Measurements from ENCODE around the gene SEMG1.

DNA sequence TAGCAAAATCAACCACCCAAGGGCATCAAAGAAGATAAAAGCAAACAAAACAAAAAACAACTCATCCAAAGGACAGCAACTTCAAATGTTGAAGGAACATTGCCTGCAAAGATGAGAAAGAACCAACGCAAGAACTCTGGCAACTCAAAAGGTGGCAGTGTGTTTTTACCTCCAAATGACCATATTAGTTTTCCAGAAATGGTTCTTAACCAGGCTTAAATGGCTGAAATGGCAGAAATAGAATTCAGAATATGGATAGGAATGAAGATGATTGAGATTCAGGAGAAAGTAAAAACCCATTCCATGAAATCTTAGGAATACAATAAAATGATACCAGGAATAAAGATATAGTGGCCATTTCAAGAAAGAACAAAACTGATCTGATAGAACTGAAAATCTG is 41.9 kb upstream of the SEMG1 start:
- TF ChIP-seq, protein P1, sequence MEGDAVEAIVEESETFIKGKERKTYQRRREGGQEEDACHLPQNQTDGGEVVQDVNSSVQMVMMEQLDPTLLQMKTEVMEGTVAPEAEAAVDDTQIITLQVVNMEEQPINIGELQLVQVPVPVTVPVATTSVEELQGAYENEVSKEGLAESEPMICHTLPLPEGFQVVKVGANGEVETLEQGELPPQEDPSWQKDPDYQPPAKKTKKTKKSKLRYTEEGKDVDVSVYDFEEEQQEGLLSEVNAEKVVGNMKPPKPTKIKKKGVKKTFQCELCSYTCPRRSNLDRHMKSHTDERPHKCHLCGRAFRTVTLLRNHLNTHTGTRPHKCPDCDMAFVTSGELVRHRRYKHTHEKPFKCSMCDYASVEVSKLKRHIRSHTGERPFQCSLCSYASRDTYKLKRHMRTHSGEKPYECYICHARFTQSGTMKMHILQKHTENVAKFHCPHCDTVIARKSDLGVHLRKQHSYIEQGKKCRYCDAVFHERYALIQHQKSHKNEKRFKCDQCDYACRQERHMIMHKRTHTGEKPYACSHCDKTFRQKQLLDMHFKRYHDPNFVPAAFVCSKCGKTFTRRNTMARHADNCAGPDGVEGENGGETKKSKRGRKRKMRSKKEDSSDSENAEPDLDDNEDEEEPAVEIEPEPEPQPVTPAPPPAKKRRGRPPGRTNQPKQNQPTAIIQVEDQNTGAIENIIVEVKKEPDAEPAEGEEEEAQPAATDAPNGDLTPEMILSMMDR (IDR thresholded peaks at IDR 0.05; ENCODE audit: borderline replicate concordance, extremely low read depth, low read length, poor library complexity, severe bottlenecking), result no peak
- TF ChIP-seq EZH2 (IDR thresholded peaks at IDR 0.05; ENCODE audit: borderline replicate concordance, low read depth, low read length, severe bottlenecking), result no peak

All from DND-41 (cell line).